Mesothelial cell of epicardium (in vitro differentiated cells): ENCODE measurements around the gene CCNB1IP1. TPM values are rescaled to one million over a fixed set of nuclear protein-coding genes. Genes with fewer than 3 reads are reported as not detected.

Experiments
- DNase-seq, 2 experiments: peaks; one replicate each; pipeline ENCODE4 v3.0.0; 2021; ENCODE audit warnings: low spot score in 2 of 2; ENCODE audit not compliant: unreplicated experiment in 2 of 2
- H3K27ac Mint-ChIP-seq: 2 replicates; pipeline ENCODE4 v1.8.0; 2021; ENCODE audit warnings: mixed read lengths
- H3K27me3 Mint-ChIP-seq: 2 replicates; pipeline ENCODE4 v1.8.0; 2021; ENCODE audit warnings: low read depth, mixed read lengths
- H3K36me3 Mint-ChIP-seq: 2 replicates; pipeline ENCODE4 v1.8.0; 2021; ENCODE audit warnings: mixed read lengths
- H3K4me1 Mint-ChIP-seq: 2 replicates; pipeline ENCODE4 v1.8.0; 2021; ENCODE audit warnings: mixed read lengths
- H3K4me3 Mint-ChIP-seq: 2 replicates; pipeline ENCODE4 v1.8.0; 2021; ENCODE audit warnings: mild to moderate bottlenecking, moderate library complexity, mixed read lengths
- H3K9me3 Mint-ChIP-seq: 2 replicates; pipeline ENCODE4 v1.8.0; 2021; ENCODE audit warnings: mixed read lengths
- total RNA-seq: library from RNA; stranded (reverse); gene quantifications from 3 replicates; pipeline ENCODE4 v1.2.1, GENCODE V29; 2021
- TF ChIP-seq, protein P1 (sequence below): fragments of 200-600 bp; sonication (generic); IDR thresholded peaks from one replicate; pipeline ENCODE4 v1.5.0; 2021; ENCODE audit warnings: antibody characterized with exemption; ENCODE audit not compliant: unreplicated experiment

CCNB1IP1 gene
- total RNA-seq, 1 donor from 2014 or later: 104 TPM

DNA sequence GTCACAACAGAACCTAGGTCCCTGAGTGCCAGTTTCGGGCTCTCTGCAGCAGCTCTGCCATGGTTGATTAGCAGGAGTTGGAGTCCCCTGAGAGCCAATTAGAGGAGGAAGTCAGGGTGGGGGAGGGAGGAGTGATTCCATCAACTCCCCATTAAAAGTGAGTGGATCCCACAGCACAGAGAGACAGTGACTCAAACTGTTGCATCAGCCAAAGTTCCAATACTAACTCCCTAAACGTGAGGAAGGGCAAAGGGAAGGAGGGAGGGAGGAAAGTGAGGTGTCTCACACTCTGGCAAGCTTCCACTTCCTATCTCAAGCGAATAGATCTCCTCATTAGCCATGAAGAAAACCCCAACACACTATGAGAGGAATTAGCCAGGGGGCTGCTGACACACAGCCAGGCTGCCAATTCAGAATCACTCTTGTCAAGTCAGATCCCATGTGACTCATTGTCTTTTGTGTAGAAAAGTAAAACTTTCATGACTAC, 70.4 kb downstream of the CCNB1IP1 start:
- H3K27ac Mint-ChIP-seq: no peak overlapping the region
- DNase-seq: no peak
- peaks cover 30% of the 10 kb centered on the region for H3K9me3 Mint-ChIP-seq

More for the DNA sequence above, 70.4 kb downstream of the CCNB1IP1 start:
- no peak overlapping the region for H3K4me3 Mint-ChIP-seq
- TF ChIP-seq, protein P1, sequence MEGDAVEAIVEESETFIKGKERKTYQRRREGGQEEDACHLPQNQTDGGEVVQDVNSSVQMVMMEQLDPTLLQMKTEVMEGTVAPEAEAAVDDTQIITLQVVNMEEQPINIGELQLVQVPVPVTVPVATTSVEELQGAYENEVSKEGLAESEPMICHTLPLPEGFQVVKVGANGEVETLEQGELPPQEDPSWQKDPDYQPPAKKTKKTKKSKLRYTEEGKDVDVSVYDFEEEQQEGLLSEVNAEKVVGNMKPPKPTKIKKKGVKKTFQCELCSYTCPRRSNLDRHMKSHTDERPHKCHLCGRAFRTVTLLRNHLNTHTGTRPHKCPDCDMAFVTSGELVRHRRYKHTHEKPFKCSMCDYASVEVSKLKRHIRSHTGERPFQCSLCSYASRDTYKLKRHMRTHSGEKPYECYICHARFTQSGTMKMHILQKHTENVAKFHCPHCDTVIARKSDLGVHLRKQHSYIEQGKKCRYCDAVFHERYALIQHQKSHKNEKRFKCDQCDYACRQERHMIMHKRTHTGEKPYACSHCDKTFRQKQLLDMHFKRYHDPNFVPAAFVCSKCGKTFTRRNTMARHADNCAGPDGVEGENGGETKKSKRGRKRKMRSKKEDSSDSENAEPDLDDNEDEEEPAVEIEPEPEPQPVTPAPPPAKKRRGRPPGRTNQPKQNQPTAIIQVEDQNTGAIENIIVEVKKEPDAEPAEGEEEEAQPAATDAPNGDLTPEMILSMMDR: no peak
- no peaks in the 10 kb centered on the region for H3K36me3 Mint-ChIP-seq
- H3K4me1 Mint-ChIP-seq: no peaks in the 10 kb centered on the region
- H3K27me3 Mint-ChIP-seq: no peaks in the 10 kb centered on the region

Other genes with a start within 250 kb of the CCNB1IP1 start
- gene OR4K17, start 222.5 kb downstream of the CCNB1IP1 start, total RNA-seq: not detected in 3 replicates
- gene OR4N5, start 194.5 kb downstream of the CCNB1IP1 start, total RNA-seq: not detected in 3 replicates
- gene OR11G2, start 142.4 kb downstream of the CCNB1IP1 start, total RNA-seq: not detected in 3 replicates
- not detected in 3 replicates for gene OR11H6, start 109.6 kb downstream of the CCNB1IP1 start, total RNA-seq
- gene OR11H7, start 104.3 kb downstream of the CCNB1IP1 start, total RNA-seq: not detected in 3 replicates
- not detected in 3 replicates for gene OR11H4, start 94.0 kb downstream of the CCNB1IP1 start, total RNA-seq
- gene TTC5, start 27.3 kb downstream of the CCNB1IP1 start, total RNA-seq: 29.4 to 30.8 TPM (median 30.0 TPM) in 3 replicates
- 35.1 to 40.9 TPM (median 38.6 TPM) in 3 replicates for gene PARP2, start 10.4 kb upstream of the CCNB1IP1 start, total RNA-seq
- gene TEP1, start 80.2 kb upstream of the CCNB1IP1 start, total RNA-seq: 12.8 to 18.3 TPM (median 16.8 TPM) in 3 replicates
- gene KLHL33, start 102.9 kb upstream of the CCNB1IP1 start, total RNA-seq: 0.11 to 0.16 TPM (median 0.13 TPM) in 3 replicates
- gene OSGEP, start 121.5 kb upstream of the CCNB1IP1 start, total RNA-seq: 67.0 to 72.9 TPM (median 69.7 TPM) in 3 replicates
- 283 to 304 TPM (median 299 TPM) in 3 replicates for gene APEX1, start 121.9 kb upstream of the CCNB1IP1 start, total RNA-seq
- gene PIP4P1, start 128.2 kb upstream of the CCNB1IP1 start, total RNA-seq: 32.3 to 37.5 TPM (median 33.7 TPM) in 3 replicates
- 10.3 to 11.3 TPM (median 10.4 TPM) in 3 replicates for gene PNP, start 136.1 kb upstream of the CCNB1IP1 start, total RNA-seq
- gene RNASE10, start 172.3 kb upstream of the CCNB1IP1 start, total RNA-seq: 0.70 to 1.1 TPM (median 1.1 TPM) in 3 replicates
- not detected in 3 replicates for gene RNASE9, start 227.8 kb upstream of the CCNB1IP1 start, total RNA-seq